K562 (cell line): ENCODE results near the gene HEMGN. TPM values are rescaled to one million over a fixed set of nuclear protein-coding genes. Genes with fewer than 3 reads are reported as not detected.

Source experiments
- ATF2 ChIP-seq: sonication (generic); formaldehyde crosslinking; IDR thresholded peaks from 2 replicates; pipeline ENCODE4 v1.8.1; 2022; ENCODE audit warnings: missing genetic modification reagents
- CBFA2T3 ChIP-seq: fragments of 450-650 bp; IDR thresholded peaks from 2 replicates; pipeline ENCODE4 v1.6.1; 2017
- E2F4 ChIP-seq: sonication (generic); formaldehyde crosslinking; IDR thresholded peaks from 2 replicates; pipeline ENCODE4 v1.8.0; 2022; ENCODE audit warnings: mild to moderate bottlenecking, low read depth, missing genetic modification reagents
- ESRRA ChIP-seq: fragments of 450-650 bp; IDR thresholded peaks from 2 replicates; pipeline ENCODE4 v1.6.1; 2014; ENCODE audit warnings: low read depth, mild to moderate bottlenecking, moderate library complexity, borderline replicate concordance
- FOSL1 ChIP-seq: fragments of 200-800 bp; sonication (Bioruptor generic); conservative IDR thresholded peaks from 2 replicates; pipeline ENCODE4 v1.6.1; 2016; ENCODE audit warnings: missing genetic modification characterization, missing compliant biosample characterization
- FOXK1 ChIP-seq: sonication (generic); formaldehyde crosslinking; IDR thresholded peaks from 2 replicates; pipeline ENCODE4 v1.8.0; 2022; ENCODE audit warnings: missing genetic modification reagents, mild to moderate bottlenecking, borderline replicate concordance
- ILK ChIP-seq: fragments of 450-650 bp; IDR thresholded peaks from 2 replicates; pipeline ENCODE4 v1.6.1; 2016; ENCODE audit warnings: missing genetic modification characterization, low read depth, mild to moderate bottlenecking, missing compliant biosample characterization, moderate library complexity, borderline replicate concordance
- MCM5 ChIP-seq: fragments of 450-650 bp; IDR thresholded peaks from 2 replicates; pipeline ENCODE4 v1.6.1; 2016; ENCODE audit warnings: low read depth
- MIER1 ChIP-seq: fragments of 450-650 bp; IDR thresholded peaks from 2 replicates; pipeline ENCODE4 v1.6.1; 2016; ENCODE audit warnings: antibody characterized with exemption, mild to moderate bottlenecking, low read depth
- NFIX ChIP-seq: fragments of 250-450 bp; sonication (Bioruptor Pico); IDR thresholded peaks from 2 replicates; pipeline ENCODE4 v1.4.0; 2020; ENCODE audit warnings: low read depth, mild to moderate bottlenecking, moderate library complexity
- POLR2A ChIP-seq: fragments of 450-650 bp; conservative IDR thresholded peaks from 2 replicates; pipeline ENCODE4 v1.6.1; 2016
- SIN3B ChIP-seq: fragments of 450-650 bp; IDR thresholded peaks from 2 replicates; pipeline ENCODE4 v1.6.1; 2017; ENCODE audit warnings: low read depth, mild to moderate bottlenecking, moderate library complexity
- SIX5 ChIP-seq, 2 experiments: IDR thresholded peaks; 2 replicates each; pipeline ENCODE4 v1.6.1; 2011; ENCODE audit warnings: low read length in 2 of 2, borderline replicate concordance in 1 of 2, low read depth in 1 of 2, mild to moderate bottlenecking in 1 of 2, moderate library complexity in 1 of 2; ENCODE audit not compliant: insufficient read depth in 1 of 2
- SP2 ChIP-seq: IDR thresholded peaks from 2 replicates; pipeline ENCODE4 v1.6.1; 2011; ENCODE audit warnings: mild to moderate bottlenecking, low read depth, low read length, moderate library complexity; ENCODE audit not compliant: poor library complexity, severe bottlenecking; ENCODE audit errors: extremely low read depth
- STAG1 ChIP-seq: sonication (generic); formaldehyde crosslinking; IDR thresholded peaks from 2 replicates; pipeline ENCODE4 v1.5.0; 2020; ENCODE audit warnings: missing genetic modification reagents, borderline replicate concordance
- XRCC3 ChIP-seq: fragments of 450-650 bp; IDR thresholded peaks from 2 replicates; pipeline ENCODE4 v1.6.1; 2017; ENCODE audit warnings: mild to moderate bottlenecking, moderate library complexity
- ZBTB9 ChIP-seq: fragments of 450-650 bp; formaldehyde crosslinking; IDR thresholded peaks from 2 replicates; pipeline ENCODE4 v1.4.0; 2020; ENCODE audit warnings: mild to moderate bottlenecking, moderate library complexity
- ZKSCAN3 ChIP-seq: fragments of 250-450 bp; sonication (Bioruptor Pico); IDR thresholded peaks from 2 replicates; pipeline ENCODE4 v1.4.0; 2020
- ZNF23 ChIP-seq: fragments of 250-450 bp; sonication (Bioruptor Pico); IDR thresholded peaks from 2 replicates; pipeline ENCODE4 v1.4.0; 2020; ENCODE audit warnings: mild to moderate bottlenecking
- ZNF274 ChIP-seq: IDR thresholded peaks from 2 replicates; pipeline ENCODE4 v1.6.1; 2011; ENCODE audit warnings: low read depth, mild to moderate bottlenecking, low read length, moderate library complexity, borderline replicate concordance
- ZNF445 ChIP-seq: fragments of 250-450 bp; sonication (Bioruptor Pico); IDR thresholded peaks from 2 replicates; pipeline ENCODE4 v1.4.0; 2020; ENCODE audit warnings: low read depth, mild to moderate bottlenecking, moderate library complexity
- ZNF507 ChIP-seq: conservative IDR thresholded peaks from 2 replicates; pipeline ENCODE4 v1.6.1; 2017; ENCODE audit warnings: missing genetic modification characterization, missing compliant biosample characterization
- ZNF586 ChIP-seq: fragments of 450-650 bp; formaldehyde crosslinking; conservative IDR thresholded peaks from 2 replicates; pipeline ENCODE4 v1.4.0; 2020; ENCODE audit warnings: mild to moderate bottlenecking, moderate library complexity
- polyA plus RNA-seq, 8 experiments: library from polyadenylated mRNA; depleted of rRNA in 4 of 8; stranded (reverse) in 5 of 8; unstranded in 3 of 8; fragments of >200 nt; fragmentation: Nextera tagmentation in 2 of 8; fragmentation: Illumina TruSeq in 1 of 8; extraction: Ambion mirVana in 2 of 8; extraction: Trizol in 1 of 8; gene quantifications; 2 replicates each; pipeline versions ENCODE4 v1.2.1 to v1.2.3, GENCODE V29; 2011 to 2014; ENCODE audit warnings: inconsistent platforms in 1 of 8, missing spikeins in 1 of 8
- total RNA-seq, 7 experiments: library from RNA; depleted of rRNA in 6 of 7; stranded (reverse); fragments of >200 nt in 6 of 7; fragmentation: Illumina TruSeq in 2 of 7; extraction: Trizol in 2 of 7; gene quantifications; 2 replicates each; pipeline versions ENCODE4 v1.2.1 to v1.2.3, GENCODE V29; 2011 to 2021; ENCODE audit warnings: low replicate concordance in 1 of 7
- TF ChIP-seq, protein P1 (sequence below): sonication (generic); formaldehyde crosslinking; IDR thresholded peaks from 2 replicates; pipeline ENCODE4 v1.8.0; 2022; ENCODE audit warnings: missing genetic modification reagents, mild to moderate bottlenecking, moderate library complexity, borderline replicate concordance
- TF ChIP-seq, protein P2 (sequence below): sonication (generic); formaldehyde crosslinking; IDR thresholded peaks from 2 replicates; pipeline ENCODE4 v1.8.0; 2023; ENCODE audit warnings: mild to moderate bottlenecking, missing genetic modification reagents

HEMGN gene
- total and polyA plus RNA-seq, 9 of the 15 experiments (the other 6 are each of a cell fraction or from before 2014, with no cell fraction given) = 56.3 to 258 (median 137) TPM

DNA sequence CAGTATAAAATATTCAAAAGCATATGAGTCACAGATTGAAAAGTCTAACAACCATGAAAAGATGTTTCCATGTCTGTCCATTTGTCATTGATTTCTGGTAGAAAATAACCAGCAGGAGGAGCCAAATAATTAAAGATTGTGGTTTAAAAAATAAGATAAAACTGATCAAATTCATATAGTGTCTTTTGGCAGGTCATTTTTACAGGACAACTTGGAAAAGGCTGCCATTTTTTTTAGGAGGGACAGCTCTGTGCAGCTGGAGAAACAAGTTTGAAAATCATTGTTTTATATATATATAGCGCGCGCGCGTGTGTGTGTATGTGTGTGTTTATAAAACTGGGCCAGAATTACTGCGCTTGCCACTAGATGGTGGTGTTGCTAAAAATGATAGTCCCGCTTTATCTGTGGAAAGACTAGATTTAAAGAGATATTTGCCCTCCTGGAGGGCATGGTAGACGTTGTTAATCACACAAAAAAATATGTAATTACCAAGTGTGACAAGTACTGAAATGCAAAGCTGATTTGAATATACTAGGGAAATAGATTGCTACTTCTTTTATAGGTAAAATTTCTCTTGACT, 14.4 kb downstream of the HEMGN start (continued):
- TF ChIP-seq ATF2 (CRISPR knock-in tag) = no peak
- TF ChIP-seq MIER1 = no peak
- TF ChIP-seq POLR2A = no peak
- no peak for TF ChIP-seq ZNF586
- TF ChIP-seq SIX5 (IDR thresholded peaks at IDR 0.05; ENCODE audit: borderline replicate concordance in 1 of 2, insufficient read depth in 1 of 2, low read depth in 1 of 2, low read length in 2 of 2) = no peak
- no peak for TF ChIP-seq NFIX
- no peak for TF ChIP-seq ZNF445 (CRISPR knock-in tag)
- TF ChIP-seq ZNF507 (tag) = no peak
- TF ChIP-seq ZNF23 (CRISPR knock-in tag) = no peak
- TF ChIP-seq, protein P1, sequence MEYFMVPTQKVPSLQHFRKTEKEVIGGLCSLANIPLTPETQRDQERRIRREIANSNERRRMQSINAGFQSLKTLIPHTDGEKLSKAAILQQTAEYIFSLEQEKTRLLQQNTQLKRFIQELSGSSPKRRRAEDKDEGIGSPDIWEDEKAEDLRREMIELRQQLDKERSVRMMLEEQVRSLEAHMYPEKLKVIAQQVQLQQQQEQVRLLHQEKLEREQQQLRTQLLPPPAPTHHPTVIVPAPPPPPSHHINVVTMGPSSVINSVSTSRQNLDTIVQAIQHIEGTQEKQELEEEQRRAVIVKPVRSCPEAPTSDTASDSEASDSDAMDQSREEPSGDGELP (CRISPR knock-in tag) = no peak
- no peak for TF ChIP-seq CBFA2T3
- no peak for TF ChIP-seq ZNF274
- TF ChIP-seq MCM5 = no peak
- TF ChIP-seq ZKSCAN3 (CRISPR knock-in tag) = no peak
- no peak for TF ChIP-seq E2F4
- no peak for TF ChIP-seq SIN3B
- no peak for TF ChIP-seq XRCC3
- TF ChIP-seq ILK = no peak
- peak; percentile 54 for TF ChIP-seq FOSL1 (tag)
- 0 out of 2 replicates have a peak, but pooled peaks have one; percentile 29 for TF ChIP-seq ESRRA
- TF ChIP-seq STAG1 (CRISPR knock-in tag) = no peak
- no peak for TF ChIP-seq ZBTB9 (CRISPR knock-in tag)
- TF ChIP-seq FOXK1 (CRISPR knock-in tag) = no peak
- no peak for TF ChIP-seq SP2
- TF ChIP-seq, protein P2, sequence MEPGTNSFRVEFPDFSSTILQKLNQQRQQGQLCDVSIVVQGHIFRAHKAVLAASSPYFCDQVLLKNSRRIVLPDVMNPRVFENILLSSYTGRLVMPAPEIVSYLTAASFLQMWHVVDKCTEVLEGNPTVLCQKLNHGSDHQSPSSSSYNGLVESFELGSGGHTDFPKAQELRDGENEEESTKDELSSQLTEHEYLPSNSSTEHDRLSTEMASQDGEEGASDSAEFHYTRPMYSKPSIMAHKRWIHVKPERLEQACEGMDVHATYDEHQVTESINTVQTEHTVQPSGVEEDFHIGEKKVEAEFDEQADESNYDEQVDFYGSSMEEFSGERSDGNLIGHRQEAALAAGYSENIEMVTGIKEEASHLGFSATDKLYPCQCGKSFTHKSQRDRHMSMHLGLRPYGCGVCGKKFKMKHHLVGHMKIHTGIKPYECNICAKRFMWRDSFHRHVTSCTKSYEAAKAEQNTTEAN = no peak
